IMR-90 (cell line): ENCODE results near the gene ADGRL1. TPM values are rescaled to one million over a fixed set of nuclear protein-coding genes. Genes with fewer than 3 reads are reported as not detected.
"Not testable (repeated sequence)": the region's sequence is repeated elsewhere in the genome, so short reads cannot be mapped to it uniquely, and the experiment has no call there.

ENCODE experiments used
- ATAC-seq: fragments of 200-7000 bp; cut with Tn5 transposase; 2 replicates; pipeline ENCODE4 v1.9.1; 2020; ENCODE audit warnings: low read depth, mild to moderate bottlenecking, moderate library complexity
- BruUV-seq: library from RNA; stranded (reverse); fragments of 400-500 nt; replicated peaks from 2 replicates; lab custom pipeline; 2021; lab: Mats Ljungman, UMichigan
- CTCF ChIA-PET: fragments of 300-600 bp; formaldehyde crosslinking; extraction: SDS; loops from one replicate; lab custom pipeline; 2021; ENCODE audit warnings: antibody characterized with exemption; lab: Yijun Ruan, JAX
- POLR2A ChIA-PET: fragments of 300-600 bp; sonication (Branson Sonifier 250); formaldehyde crosslinking; loops from one replicate; lab custom pipeline; 2022; ENCODE audit warnings: antibody characterized with exemption; ENCODE audit not compliant: unreplicated experiment; lab: Charles Lee
- DNase-seq: peaks from one replicate; pipeline ENCODE4 v3.0.0; 2013
- H2AFZ ChIP-seq: replicated peaks from 2 replicates; pipeline ENCODE3; 2013; ENCODE audit warnings: low read length, mild to moderate bottlenecking; ENCODE audit not compliant: poor library complexity
- H2AK5ac ChIP-seq: 2 replicates; pipeline ENCODE4 v1.6.1; 2013; ENCODE audit warnings: low read depth, low read length, inconsistent platforms
- H2AK9ac ChIP-seq: replicated peaks from 2 replicates; pipeline ENCODE3; 2013; ENCODE audit warnings: mild to moderate bottlenecking, low read depth, low read length, moderate library complexity; ENCODE audit not compliant: poor library complexity
- H2BK120ac ChIP-seq: 2 replicates; pipeline ENCODE4 v1.6.1; 2013; ENCODE audit warnings: low read depth, low read length, inconsistent platforms
- H2BK15ac ChIP-seq: 3 replicates; pipeline ENCODE4 v1.6.1; 2013; ENCODE audit warnings: low read depth, low read length, inconsistent platforms
- H2BK20ac ChIP-seq: 2 replicates; pipeline ENCODE4 v1.6.1; 2013; ENCODE audit warnings: low read depth, mild to moderate bottlenecking, inconsistent platforms, low read length, moderate library complexity
- H2BK5ac ChIP-seq: 2 replicates; pipeline ENCODE4 v1.6.1; 2013; ENCODE audit warnings: mild to moderate bottlenecking, low read depth, low read length, inconsistent platforms; ENCODE audit not compliant: poor library complexity, severe bottlenecking
- H3K14ac ChIP-seq: replicated peaks from 2 replicates; pipeline ENCODE4 v1.6.1; 2013; ENCODE audit warnings: low read depth, low read length, inconsistent platforms
- H3K18ac ChIP-seq: 2 replicates; pipeline ENCODE4 v1.6.1; 2013; ENCODE audit warnings: low read depth, low read length, control low read depth
- H3K23ac ChIP-seq: 2 replicates; pipeline ENCODE4 v1.6.1; 2013; ENCODE audit warnings: low read depth, low read length, inconsistent platforms
- H3K27ac ChIP-seq: 2 replicates; pipeline ENCODE4 v1.5.1; 2013; ENCODE audit warnings: mild to moderate bottlenecking, control low read depth, low read length; ENCODE audit not compliant: insufficient read depth
- H3K27me3 ChIP-seq: 2 replicates; pipeline ENCODE4 v1.6.1; 2013; ENCODE audit warnings: low read length; ENCODE audit not compliant: control insufficient read depth, insufficient read depth
- H3K36me3 ChIP-seq: 2 replicates; pipeline ENCODE4 v1.6.1; 2013; ENCODE audit warnings: low read length, mixed read lengths; ENCODE audit not compliant: control insufficient read depth, insufficient read depth
- H3K4ac ChIP-seq: 2 replicates; pipeline ENCODE4 v1.6.1; 2013; ENCODE audit warnings: low read depth, low read length, inconsistent platforms
- H3K4me1 ChIP-seq: 2 replicates; pipeline ENCODE4 v1.6.1; 2013; ENCODE audit warnings: low read length, mixed read lengths; ENCODE audit not compliant: control insufficient read depth, insufficient read depth
- H3K4me2 ChIP-seq: 2 replicates; pipeline ENCODE4 v1.6.1; 2013; ENCODE audit warnings: low read depth, mild to moderate bottlenecking, control low read depth, low read length, moderate library complexity
- H3K4me3 ChIP-seq: 2 replicates; pipeline ENCODE4 v1.5.1; 2013; ENCODE audit warnings: low read depth, mild to moderate bottlenecking, control low read depth, low read length, moderate library complexity; ENCODE audit not compliant: insufficient read depth
- H3K56ac ChIP-seq: 2 replicates; pipeline ENCODE4 v1.6.1; 2013; ENCODE audit warnings: low read length, inconsistent platforms; ENCODE audit not compliant: insufficient read depth; ENCODE audit errors: extremely low read depth
- H3K79me1 ChIP-seq, 2 experiments: 2 replicates each; pipeline ENCODE4 v1.6.1; 2013; ENCODE audit warnings: low read length in 2 of 2, inconsistent platforms in 1 of 2, low read depth in 1 of 2
- H3K9ac ChIP-seq: 2 replicates; pipeline ENCODE4 v1.6.1; 2013; ENCODE audit warnings: low read depth, low read length, control low read depth
- H3K9me1 ChIP-seq: 2 replicates; pipeline ENCODE4 v1.6.1; 2013; ENCODE audit warnings: low read length, inconsistent platforms; ENCODE audit not compliant: insufficient read depth
- H3K9me3 ChIP-seq: 2 replicates; pipeline ENCODE4 v1.6.1; 2013; ENCODE audit warnings: low read length; ENCODE audit not compliant: control insufficient read depth, insufficient read depth
- H4K20me1 ChIP-seq: 2 replicates; pipeline ENCODE4 v1.6.1; 2013; ENCODE audit warnings: low read length, inconsistent platforms; ENCODE audit not compliant: insufficient read depth
- H4K5ac ChIP-seq: 2 replicates; pipeline ENCODE4 v1.6.1; 2013; ENCODE audit warnings: mild to moderate bottlenecking, low read depth, low read length, control low read depth
- H4K8ac ChIP-seq, 2 experiments: 2 replicates each; pipeline ENCODE4 v1.6.1; 2013; ENCODE audit warnings: low read depth in 2 of 2, low read length in 2 of 2, control low read depth in 1 of 2, inconsistent platforms in 1 of 2
- H4K91ac ChIP-seq: 2 replicates; pipeline ENCODE4 v1.6.1; 2013; ENCODE audit warnings: low read depth, low read length, inconsistent platforms; ENCODE audit not compliant: insufficient read depth
- RAD21 ChIP-seq: IDR thresholded peaks from 2 replicates; pipeline ENCODE4 v1.6.1; 2012; ENCODE audit warnings: low read length, improper control_type of control experiment
- RCOR1 ChIP-seq: IDR thresholded peaks from 2 replicates; pipeline ENCODE4 v1.6.1; 2012; ENCODE audit warnings: mild to moderate bottlenecking, low read length, improper control_type of control experiment; ENCODE audit not compliant: insufficient replicate concordance
- WGBS, 2 experiments: methylation state at CpG; one replicate each; pipeline versions ENCODE4 v1.1.5 to v1.1.7; 2013; ENCODE audit warnings: missing lambda C conversion rate in 2 of 2; ENCODE audit not compliant: insufficient read length in 1 of 2; ENCODE audit errors: extremely low coverage in 2 of 2; 5-methylcytosine and 5-hydroxymethylcytosine counted together
- dilution Hi-C: fragments of 300-500 bp; cut with HindIII; formaldehyde crosslinking; loops from one replicate; pipeline ENCODE4 v1.14.3; 2018; ENCODE audit warnings: low sequenced_read_pairs; ENCODE audit not compliant: unreplicated experiment
- in situ Hi-C: fragments of 300-500 bp; cut with MboI; formaldehyde crosslinking; loops from 3 replicates; pipeline ENCODE4 v1.14.3; 2019; ENCODE audit warnings: low sequenced_read_pairs, inconsistent platforms, mixed read lengths
- intact Hi-C: fragments of 100-400 bp; cut with micrococcal nuclease; formaldehyde crosslinking; loops from 2 replicates; pipeline ENCODE4 v1.10.0; 2022
- polyA plus RNA-seq, 3 experiments: library from polyadenylated mRNA; depleted of rRNA; stranded (reverse); fragments of >200 nt; gene quantifications; 2 replicates each; pipeline ENCODE4 v1.2.3, GENCODE V29; 2012; ENCODE audit warnings: low replicate concordance in 1 of 3
- total RNA-seq: library from RNA; depleted of rRNA; stranded (reverse); fragments of >200 nt; gene quantifications from 2 replicates; pipeline ENCODE4 v1.2.3, GENCODE V29; 2012
- TF ChIP-seq, protein P1 (sequence below): fragments of 150-350 bp; IDR thresholded peaks from 2 replicates; pipeline ENCODE4 v1.6.1; 2016; ENCODE audit warnings: low read depth, mild to moderate bottlenecking, low read length, moderate library complexity, borderline replicate concordance

ADGRL1 gene
- total and polyA plus RNA-seq, 2 of the 4 experiments (the other 2 are of a cell fraction), result 0.72 to 2.2 TPM

DNA sequence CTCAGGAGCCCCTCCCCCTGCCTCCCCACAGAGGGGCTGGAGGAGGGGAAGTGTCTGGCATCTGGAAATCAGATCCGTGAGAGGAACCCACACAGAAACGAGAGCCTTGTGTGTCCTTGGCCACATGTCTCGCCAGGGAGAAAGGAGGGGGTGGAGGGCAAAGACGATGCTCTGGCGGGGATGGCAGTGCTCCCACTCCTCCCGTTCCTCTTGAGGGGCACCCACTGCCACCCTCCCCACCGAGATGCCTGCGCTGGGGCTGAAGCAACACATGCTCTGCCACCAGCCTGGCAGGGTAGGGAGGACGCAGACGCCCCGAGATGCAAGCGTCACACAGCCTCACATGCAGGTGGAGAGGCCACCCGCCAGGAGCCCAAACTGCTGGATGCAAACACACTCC is 2.8 kb downstream of the ADGRL1 start:
- Histone ChIP-seq H3K27ac (no peak overlapping the region), H4K8ac (no peak overlapping the region), H2BK15ac (no peak overlapping the region), H3K4ac (no peak overlapping the region), H3K14ac (no peak overlapping the region), H2AFZ (no peak overlapping the region), H3K9ac (no peak overlapping the region), H3K23ac (no peak overlapping the region), H3K56ac (no peak overlapping the region), H2AK5ac (no peak overlapping the region), H3K27me3 (peaks cover 36% of the 10 kb centered on the region), H3K18ac (no peak overlapping the region), H2BK120ac (no peak overlapping the region), H3K79me1 (no peaks in the 10 kb centered on the region), H3K9me3 (no peaks in the 10 kb centered on the region), H4K5ac (no peak overlapping the region), H3K4me3 (no peak overlapping the region), H3K9me1 (no peaks in the 10 kb centered on the region), H2AK9ac (no peak overlapping the region), H3K4me1 (no peaks in the 10 kb centered on the region), H3K36me3 (no peaks in the 10 kb centered on the region), H2BK5ac (no peak overlapping the region), H4K91ac (no peak overlapping the region), H3K4me2 (no peak overlapping the region), H4K20me1 (no peaks in the 10 kb centered on the region), H2BK20ac (no peak overlapping the region)
- DNase-seq (no peak), ATAC-seq (no peak)
- dilution Hi-C loops (no loop called here), intact Hi-C loops (loop anchor here (5.0 kb wide), 1 partner anchor 321 kb away; no protein-coding TSS in a partner anchor), in situ Hi-C loops (no loop called here)
- BruUV-seq, result no TSS peak
- ChIA-PET CTCF (no interaction called here), POLR2A (no interaction called here)
- TF ChIP-seq, protein P1, sequence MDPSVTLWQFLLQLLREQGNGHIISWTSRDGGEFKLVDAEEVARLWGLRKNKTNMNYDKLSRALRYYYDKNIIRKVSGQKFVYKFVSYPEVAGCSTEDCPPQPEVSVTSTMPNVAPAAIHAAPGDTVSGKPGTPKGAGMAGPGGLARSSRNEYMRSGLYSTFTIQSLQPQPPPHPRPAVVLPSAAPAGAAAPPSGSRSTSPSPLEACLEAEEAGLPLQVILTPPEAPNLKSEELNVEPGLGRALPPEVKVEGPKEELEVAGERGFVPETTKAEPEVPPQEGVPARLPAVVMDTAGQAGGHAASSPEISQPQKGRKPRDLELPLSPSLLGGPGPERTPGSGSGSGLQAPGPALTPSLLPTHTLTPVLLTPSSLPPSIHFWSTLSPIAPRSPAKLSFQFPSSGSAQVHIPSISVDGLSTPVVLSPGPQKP, result no peak
- TF ChIP-seq RCOR1 (no peak), RAD21 (no peak)
- WGBS, 2 experiments, result 58% methylated on average over 4 of the region's 13 CpGs; no CpG with 5 or more reads in 1 of the 2 experiments

DNA sequence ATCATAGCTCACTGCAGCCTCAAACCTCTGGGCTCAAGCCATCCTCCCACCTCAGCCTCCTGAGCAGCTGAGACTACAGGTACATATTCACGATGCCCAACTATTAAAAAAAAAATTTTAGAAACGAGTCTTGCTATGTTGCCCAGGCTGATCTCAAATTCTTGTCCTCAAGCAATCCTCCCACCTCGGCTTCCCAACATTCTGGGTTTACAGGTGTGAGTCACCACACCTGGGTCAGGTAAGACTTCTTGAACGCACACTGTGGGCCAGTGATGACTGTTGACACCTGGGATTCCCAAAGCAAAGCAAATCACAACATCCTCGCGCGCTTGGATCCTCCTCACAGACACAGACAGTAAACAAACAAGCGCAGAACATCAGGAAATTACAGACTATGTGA is 4.5 kb downstream of the ADGRL1 start:
- H3K9me3 ChIP-seq, POLR2A ChIA-PET, in situ Hi-C loops, DNase-seq, H4K91ac ChIP-seq, H3K18ac ChIP-seq, H3K4me3 ChIP-seq, H3K56ac ChIP-seq, H4K8ac ChIP-seq, H3K14ac ChIP-seq, H3K79me1 ChIP-seq, H3K23ac ChIP-seq, CTCF ChIA-PET, dilution Hi-C loops, H3K27ac ChIP-seq, H2BK120ac ChIP-seq, H3K36me3 ChIP-seq, H2BK20ac ChIP-seq, ATAC-seq, H3K4me2 ChIP-seq, H2AK9ac ChIP-seq, H2AFZ ChIP-seq, H2BK15ac ChIP-seq, H4K5ac ChIP-seq, BruUV-seq, H2AK5ac ChIP-seq, H3K4me1 ChIP-seq, H3K4ac ChIP-seq, H3K9me1 ChIP-seq, H3K9ac ChIP-seq, H4K20me1 ChIP-seq, H2BK5ac ChIP-seq: not testable (repeated sequence)
- intact Hi-C loops, result loop anchor here (5.0 kb wide), 1 partner anchor 319 kb away; no protein-coding TSS in a partner anchor
- WGBS, 2 experiments, result 68% methylated on average over 2 of the region's 8 CpGs; no CpG with 5 or more reads in 1 of the 2 experiments
- H3K27me3 ChIP-seq, result peaks cover 30% of the 10 kb centered on the region
